Measurements from ENCODE around the gene MYOCOS.

The MYOCOS gene

GRCh38 chr1:171616586-171616985 lies 5.5 kb upstream of the MYOCOS start:
- TF ChIP-seq, protein P1, sequence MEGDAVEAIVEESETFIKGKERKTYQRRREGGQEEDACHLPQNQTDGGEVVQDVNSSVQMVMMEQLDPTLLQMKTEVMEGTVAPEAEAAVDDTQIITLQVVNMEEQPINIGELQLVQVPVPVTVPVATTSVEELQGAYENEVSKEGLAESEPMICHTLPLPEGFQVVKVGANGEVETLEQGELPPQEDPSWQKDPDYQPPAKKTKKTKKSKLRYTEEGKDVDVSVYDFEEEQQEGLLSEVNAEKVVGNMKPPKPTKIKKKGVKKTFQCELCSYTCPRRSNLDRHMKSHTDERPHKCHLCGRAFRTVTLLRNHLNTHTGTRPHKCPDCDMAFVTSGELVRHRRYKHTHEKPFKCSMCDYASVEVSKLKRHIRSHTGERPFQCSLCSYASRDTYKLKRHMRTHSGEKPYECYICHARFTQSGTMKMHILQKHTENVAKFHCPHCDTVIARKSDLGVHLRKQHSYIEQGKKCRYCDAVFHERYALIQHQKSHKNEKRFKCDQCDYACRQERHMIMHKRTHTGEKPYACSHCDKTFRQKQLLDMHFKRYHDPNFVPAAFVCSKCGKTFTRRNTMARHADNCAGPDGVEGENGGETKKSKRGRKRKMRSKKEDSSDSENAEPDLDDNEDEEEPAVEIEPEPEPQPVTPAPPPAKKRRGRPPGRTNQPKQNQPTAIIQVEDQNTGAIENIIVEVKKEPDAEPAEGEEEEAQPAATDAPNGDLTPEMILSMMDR (IDR thresholded peaks at IDR 0.05; ENCODE audit: extremely low read depth, insufficient read depth, missing control alignments), result no peak
- in situ Hi-C loops (cut with MboI; ENCODE audit: low pct_unique_long_range_greater_than_20kb, low sequenced_read_pairs, unreplicated experiment), result no loop called here
- no peak for DNase-seq (ENCODE audit: low spot score)

DNA sequence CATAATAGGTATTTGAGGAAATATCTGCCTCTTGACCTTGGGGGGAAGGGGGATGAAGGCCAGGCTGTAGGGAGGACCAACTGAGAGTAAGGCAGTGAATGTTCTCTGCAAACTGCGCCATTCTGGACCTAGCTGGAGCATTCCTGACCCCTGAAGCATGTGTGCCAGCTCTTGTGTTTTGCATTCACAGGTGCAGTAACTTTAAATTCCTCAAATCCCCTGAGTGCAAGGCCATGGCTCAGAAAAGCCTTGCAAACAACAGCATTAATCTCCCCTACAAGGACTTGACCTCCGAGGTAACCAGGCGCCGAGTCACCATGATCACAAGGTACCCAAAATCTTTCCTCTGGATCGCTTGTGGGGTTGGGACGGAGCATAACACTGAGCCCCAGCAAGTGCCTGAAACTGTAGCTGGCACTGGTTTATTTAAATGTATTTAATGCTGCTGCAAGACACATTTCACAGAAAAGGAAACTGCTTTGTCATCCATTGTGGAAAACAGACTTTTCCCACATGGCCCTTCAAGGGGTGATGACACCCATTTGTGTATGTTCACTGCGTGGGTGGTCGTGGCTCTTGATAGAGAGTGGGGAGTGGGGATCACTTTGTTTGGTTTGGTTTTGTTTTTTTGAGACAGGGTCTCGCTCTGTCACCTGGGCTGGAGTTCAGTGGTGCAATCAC lies 1.7 kb downstream of the MYOCOS start:
- DNase-seq (ENCODE audit: low spot score), result no peak
- TF ChIP-seq, protein P1 (IDR thresholded peaks at IDR 0.05; ENCODE audit: extremely low read depth, insufficient read depth, missing control alignments), result no peak
- in situ Hi-C loops (cut with MboI; ENCODE audit: low pct_unique_long_range_greater_than_20kb, low sequenced_read_pairs, unreplicated experiment), result no loop called here

DNA sequence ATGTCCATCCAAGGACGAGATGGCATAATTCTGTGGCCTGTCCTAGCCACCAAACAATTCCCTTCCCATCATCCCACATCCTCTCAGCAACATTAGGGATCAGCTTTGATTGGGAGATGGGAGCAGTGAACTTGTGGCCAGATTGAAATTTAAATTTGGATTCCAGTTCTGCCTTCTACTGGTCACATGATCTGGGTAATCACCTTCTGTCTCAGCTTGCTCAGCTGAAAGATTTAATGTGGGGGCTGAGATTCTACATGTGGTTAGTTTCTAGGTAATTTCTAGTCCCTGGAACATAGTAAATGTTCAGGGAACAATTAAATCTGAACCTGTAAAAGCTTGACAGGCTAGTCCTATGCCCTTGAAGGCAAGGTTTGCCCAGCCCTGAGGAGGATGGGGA lies 3.2 kb downstream of the MYOCOS start:
- TF ChIP-seq, protein P1 (IDR thresholded peaks at IDR 0.05; ENCODE audit: extremely low read depth, insufficient read depth, missing control alignments), result no peak
- in situ Hi-C loops (cut with MboI; ENCODE audit: low pct_unique_long_range_greater_than_20kb, low sequenced_read_pairs, unreplicated experiment), result loop anchor here (25.0 kb wide), 1 partner anchor 362 kb away; no protein-coding TSS in a partner anchor

GRCh38 chr1:171627020-171627419 lies 5.0 kb downstream of the MYOCOS start:
- DNase-seq (ENCODE audit: low spot score), result no peak
- TF ChIP-seq, protein P1 (IDR thresholded peaks at IDR 0.05; ENCODE audit: extremely low read depth, insufficient read depth, missing control alignments), result no peak
- in situ Hi-C loops (cut with MboI; ENCODE audit: low pct_unique_long_range_greater_than_20kb, low sequenced_read_pairs, unreplicated experiment), result loop anchor here (25.0 kb wide), 1 partner anchor 360 kb away; no protein-coding TSS in a partner anchor

More for the DNA sequence above, 3.2 kb downstream of the MYOCOS start:
- DNase-seq (ENCODE audit: low spot score), result no peak

DNA sequence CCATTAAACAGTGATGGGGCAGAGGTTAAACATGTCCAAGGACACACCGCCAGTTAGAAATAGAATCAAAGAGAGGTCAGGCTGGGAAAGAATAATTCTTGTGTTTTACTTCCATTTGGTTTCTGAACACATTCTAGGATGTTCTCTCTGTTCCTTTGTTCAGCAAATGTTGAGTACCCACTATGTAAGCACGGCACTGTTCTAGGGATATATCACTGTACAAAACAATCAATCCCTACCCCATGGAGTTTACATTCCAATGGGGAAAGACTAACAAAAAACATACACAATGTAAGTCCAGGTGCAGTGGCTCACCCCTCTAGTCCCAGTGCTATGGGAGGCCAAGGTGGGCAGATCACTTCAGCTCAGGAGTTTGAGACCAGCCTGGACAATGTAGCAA lies 6.2 kb downstream of the MYOCOS start:
- TF ChIP-seq, protein P1 (IDR thresholded peaks at IDR 0.05; ENCODE audit: extremely low read depth, insufficient read depth, missing control alignments), result no peak
- DNase-seq (ENCODE audit: low spot score), result no peak
- in situ Hi-C loops (cut with MboI; ENCODE audit: low pct_unique_long_range_greater_than_20kb, low sequenced_read_pairs, unreplicated experiment), result loop anchor here (25.0 kb wide), 1 partner anchor 359 kb away; no protein-coding TSS in a partner anchor

DNA sequence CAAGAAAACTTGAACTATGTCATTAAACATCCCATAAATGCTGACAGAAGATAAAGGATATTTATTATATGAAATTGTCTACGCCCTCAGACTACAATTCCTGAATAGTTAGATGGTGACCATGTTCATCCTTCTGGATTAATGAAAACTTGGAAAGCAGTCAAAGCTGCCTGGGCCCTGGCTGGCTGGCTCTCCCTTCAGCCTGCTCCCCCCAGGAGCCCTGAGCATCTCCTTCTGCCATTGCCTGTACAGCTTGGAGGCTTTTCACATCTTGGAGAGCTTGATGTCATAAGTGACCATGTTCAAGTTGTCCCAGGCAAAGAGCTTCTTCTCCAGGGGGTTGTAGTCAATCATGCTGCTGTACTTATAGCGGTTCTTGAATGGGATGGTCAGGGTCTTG lies 13.6 kb downstream of the MYOCOS start:
- in situ Hi-C loops (cut with MboI; ENCODE audit: low pct_unique_long_range_greater_than_20kb, low sequenced_read_pairs, unreplicated experiment), result loop anchor here (25.0 kb wide), 1 partner anchor 352 kb away; no protein-coding TSS in a partner anchor
- no peak for DNase-seq (ENCODE audit: low spot score)
- TF ChIP-seq, protein P1 (IDR thresholded peaks at IDR 0.05; ENCODE audit: extremely low read depth, insufficient read depth, missing control alignments), result no peak
